A673 (cell line): ENCODE results near the gene APOC4. TPM values are rescaled to one million over a fixed set of nuclear protein-coding genes. Genes with fewer than 3 reads are reported as not detected.
A peak's percentile ranks its signal among the peaks of the same experiment; 100 is the strongest.

Source experiments
- BruUV-seq: library from RNA; stranded (reverse); fragments of 400-500 nt; replicated peaks from 2 replicates; lab custom pipeline; 2021; lab: Mats Ljungman, UMichigan
- CTCF ChIA-PET: fragments of 300-600 bp; sonication (Branson Sonifier 250); formaldehyde crosslinking; loops from one replicate; lab custom pipeline; 2022; ENCODE audit warnings: antibody characterized with exemption; lab: Charles Lee
- POLR2A ChIA-PET: fragments of 300-600 bp; sonication (Branson Sonifier 250); formaldehyde crosslinking; loops from one replicate; lab custom pipeline; 2022; ENCODE audit warnings: antibody characterized with exemption; ENCODE audit not compliant: low non-redundant PET; lab: Charles Lee
- DNase-seq: peaks from one replicate; pipeline ENCODE4 v3.0.0-alpha.2; 2015; ENCODE audit warnings: low spot score
- H3K27ac ChIP-seq: fragments of 200-600 bp; sonication (generic); 2 replicates; pipeline ENCODE4 v1.5.1; 2016; ENCODE audit warnings: mixed run types, low read depth, mild to moderate bottlenecking, mixed read lengths, antibody characterized with exemption, low read length; ENCODE audit not compliant: poor library complexity, severe bottlenecking
- H3K27me3 ChIP-seq: fragments of 200-600 bp; sonication (generic); replicated peaks from 2 replicates; pipeline ENCODE4 v1.6.1; 2017; ENCODE audit warnings: mixed run types, low read depth, mild to moderate bottlenecking, mixed read lengths, antibody characterized with exemption, low read length; ENCODE audit not compliant: insufficient read depth, poor library complexity
- H3K36me3 ChIP-seq: fragments of 200-600 bp; sonication (generic); 2 replicates; pipeline ENCODE4 v1.6.1; 2016; ENCODE audit warnings: mixed run types, mild to moderate bottlenecking, mixed read lengths, antibody characterized with exemption, low read length; ENCODE audit not compliant: insufficient read depth, poor library complexity, severe bottlenecking
- H3K4me1 ChIP-seq: fragments of 200-600 bp; sonication (generic); 2 replicates; pipeline ENCODE4 v1.6.1; 2017; ENCODE audit warnings: mixed run types, mild to moderate bottlenecking, mixed read lengths, antibody characterized with exemption, low read length; ENCODE audit not compliant: insufficient read depth, poor library complexity, severe bottlenecking
- H3K4me3 ChIP-seq: fragments of 200-600 bp; sonication (generic); 2 replicates; pipeline ENCODE4 v1.5.1; 2016; ENCODE audit warnings: low read depth, mixed run types, mild to moderate bottlenecking, mixed read lengths, low read length; ENCODE audit not compliant: poor library complexity, severe bottlenecking
- H3K9me3 ChIP-seq: fragments of 200-600 bp; sonication (generic); 2 replicates; pipeline ENCODE4 v1.6.1; 2016; ENCODE audit warnings: mixed run types, low read depth, mild to moderate bottlenecking, mixed read lengths, antibody characterized with exemption, low read length; ENCODE audit not compliant: poor library complexity, severe bottlenecking
- CTCF ChIP-seq: fragments of 300-800, 200-600 bp; sonication (generic); conservative IDR thresholded peaks from 2 replicates; pipeline ENCODE4 v1.5.1; 2017; ENCODE audit warnings: low read depth, mild to moderate bottlenecking, antibody characterized with exemption, low read length, moderate library complexity, mixed read lengths
- EZH2 ChIP-seq: fragments of 200-600 bp; sonication (generic); IDR thresholded peaks from 2 replicates; pipeline ENCODE4 v1.6.1; 2017; ENCODE audit warnings: borderline replicate concordance, low read depth, mild to moderate bottlenecking, mixed read lengths, antibody characterized with exemption, low read length; ENCODE audit not compliant: poor library complexity, severe bottlenecking
- intact Hi-C: fragments of 100-400 bp; cut with micrococcal nuclease; formaldehyde crosslinking; loops from one replicate; pipeline ENCODE4 v1.10.0; 2022; ENCODE audit not compliant: unreplicated experiment
- total RNA-seq: library from RNA; stranded (reverse); gene quantifications from 2 replicates; pipeline ENCODE4 v1.2.3, GENCODE V29; 2021

Gene APOC4
- total RNA-seq, 1 experiment from 2014 or later = not detected

GRCh38 chr19:44900328-44901244 is 41.5 kb upstream of the APOC4 start:
- Histone ChIP-seq H3K27ac (no peak overlapping the region), H3K27me3 (no peaks in the 10 kb centered on the region), H3K36me3 (peaks cover 42% of the 10 kb centered on the region), H3K9me3 (no peaks in the 10 kb centered on the region), H3K4me1 (peaks cover 3% of the 10 kb centered on the region), H3K4me3 (no peak overlapping the region)
- intact Hi-C loops = no loop called here
- no TSS peak for BruUV-seq
- TF ChIP-seq CTCF (no peak), EZH2 (no peak)
- CTCF ChIA-PET = interaction anchor here (0.7 kb wide), 1 partner anchor 1690 kb away, joined by 12 read pairs; no protein-coding TSS in a partner anchor
- POLR2A ChIA-PET = no interaction called here
- no peak for DNase-seq

- H3K9me3 ChIP-seq = no peaks in the 10 kb centered on the region
- BruUV-seq = TSS peak; percentile 92
- H3K36me3 ChIP-seq = peaks cover 22% of the 10 kb centered on the region
- peaks cover 6% of the 10 kb centered on the region for H3K4me1 ChIP-seq
- ChIA-PET CTCF (interaction anchor here (0.7 kb wide), 1 partner anchor 435 kb away, joined by 3 read pairs; no protein-coding TSS in a partner anchor), POLR2A (no interaction called here)
- no peak for TF ChIP-seq CTCF
- no peak for TF ChIP-seq EZH2
- H3K4me3 ChIP-seq = no peak overlapping the region
- H3K27me3 ChIP-seq = no peaks in the 10 kb centered on the region
- H3K27ac ChIP-seq = no peak overlapping the region
- no peak for DNase-seq
- intact Hi-C loops = no loop called here
These were observed 38.8 kb upstream of the APOC4 start for GRCh38 chr19:44903216-44903601.

- H3K9me3 ChIP-seq = no peaks in the 10 kb centered on the region
- peak; percentile 97 for TF ChIP-seq CTCF
- TF ChIP-seq EZH2 = no peak
- H3K27me3 ChIP-seq = no peaks in the 10 kb centered on the region
- POLR2A ChIA-PET = no interaction called here
- intact Hi-C loops = loop anchor here (2.0 kb wide), 1 partner anchor 47 kb away; no protein-coding TSS in a partner anchor
- BruUV-seq = no TSS peak
- no peak overlapping the region for H3K4me3 ChIP-seq
- peaks cover 6% of the 10 kb centered on the region for H3K4me1 ChIP-seq
- no peak overlapping the region for H3K27ac ChIP-seq
- CTCF ChIA-PET = interaction anchor here (0.7 kb wide), 1 partner anchor 435 kb away, joined by 3 read pairs; no protein-coding TSS in a partner anchor
- peak; percentile 65 for DNase-seq
- H3K36me3 ChIP-seq = peaks cover 22% of the 10 kb centered on the region
These were observed 38.2 kb upstream of the APOC4 start for GRCh38 chr19:44903602-44904425.
